GM18507 (cell line): ENCODE data around the gene MESP1.

Experiments used
- DNase-seq: peaks from one replicate; pipeline ENCODE4 v3.0.0; 2011; ENCODE audit warnings: low read depth; ENCODE audit not compliant: insufficient read length; ENCODE audit errors: extremely low spot score
- FAIRE-seq: peaks from 2 replicates; lab custom pipeline; 2011; peaks lifted over from hg19 to GRCh38; lab: Jason Lieb, UNC

Gene MESP1

GRCh38 chr15:89781891-89782618 is 31.0 kb upstream of the MESP1 start:
- no peak for DNase-seq
- no peak for FAIRE-seq

GRCh38 chr15:89781055-89781454 is 30.0 kb upstream of the MESP1 start:
- peak; percentile 88 for FAIRE-seq

GRCh38 chr15:89780601-89781000 is 29.6 kb upstream of the MESP1 start:
- DNase-seq, result no peak
- no peak for FAIRE-seq

More at GRCh38 chr15:89781055-89781454, 30.0 kb upstream of the MESP1 start:
- DNase-seq, result no peak

GRCh38 chr15:89778861-89779260 is 27.8 kb upstream of the MESP1 start:
- DNase-seq, result no peak
- FAIRE-seq, result no peak

GRCh38 chr15:89777782-89778380 is 26.8 kb upstream of the MESP1 start:
- FAIRE-seq, result no peak
- DNase-seq, result no peak

- DNase-seq, result no peak
- FAIRE-seq, result no peak
These were observed 26.2 kb upstream of the MESP1 start for GRCh38 chr15:89777073-89777751.

- FAIRE-seq, result peak; percentile 87
- peak; percentile 76 for DNase-seq
These were observed 25.4 kb upstream of the MESP1 start, which contains the start of gene MESP2 for GRCh38 chr15:89776274-89777072. TSS of gene MESP2 (plus strand) at chr15:89776332. CDS start at chr15:89776358, 26 bp downstream.

GRCh38 chr15:89775815-89776214 is 24.8 kb upstream of the MESP1 start:
- no peak for FAIRE-seq

GRCh38 chr15:89774492-89774891 is 23.4 kb upstream of the MESP1 start:
- FAIRE-seq (no peak), DNase-seq (no peak)

More at GRCh38 chr15:89775815-89776214, 24.8 kb upstream of the MESP1 start:
- DNase-seq, result no peak

GRCh38 chr15:89772932-89773583 is 22.0 kb upstream of the MESP1 start:
- DNase-seq, result no peak
- no peak for FAIRE-seq

GRCh38 chr15:89770041-89770440 is 19.0 kb upstream of the MESP1 start:
- no peak for FAIRE-seq

GRCh38 chr15:89769366-89769765 is 18.3 kb upstream of the MESP1 start:
- FAIRE-seq (no peak), DNase-seq (no peak)

More at GRCh38 chr15:89770041-89770440, 19.0 kb upstream of the MESP1 start:
- DNase-seq, result no peak

GRCh38 chr15:89768071-89768500 is 17.0 kb upstream of the MESP1 start:
- FAIRE-seq (no peak), DNase-seq (no peak)

GRCh38 chr15:89767411-89767915 is 16.4 kb upstream of the MESP1 start:
- DNase-seq, result no peak
- FAIRE-seq, result no peak

GRCh38 chr15:89766357-89767311 is 15.6 kb upstream of the MESP1 start:
- no peak for FAIRE-seq

GRCh38 chr15:89765694-89766093 is 14.6 kb upstream of the MESP1 start:
- FAIRE-seq, result no peak
- DNase-seq, result no peak

More at GRCh38 chr15:89766357-89767311, 15.6 kb upstream of the MESP1 start:
- no peak for DNase-seq

- no peak for FAIRE-seq
These were observed 10.9 kb upstream of the MESP1 start for GRCh38 chr15:89761929-89762328.

More at GRCh38 chr15:89761929-89762328, 10.9 kb upstream of the MESP1 start:
- DNase-seq, result no peak
